NT2/D1 (cell line): ENCODE results near the gene PPM1B.

Experiments used
- DNase-seq: peaks from one replicate; pipeline ENCODE4 v3.0.0-alpha.2; 2011; ENCODE audit warnings: low read depth, low spot score
- H3K27me3 ChIP-seq: 2 replicates; pipeline ENCODE4 v1.6.0; 2011; ENCODE audit warnings: mild to moderate bottlenecking; ENCODE audit not compliant: insufficient read length, insufficient read depth
- H3K36me3 ChIP-seq: 2 replicates; pipeline ENCODE4 v1.6.1; 2011; ENCODE audit warnings: mild to moderate bottlenecking, low read length, mixed read lengths; ENCODE audit not compliant: insufficient read depth, insufficient read length
- H3K4me1 ChIP-seq: 2 replicates; pipeline ENCODE4 v1.5.1; 2011; ENCODE audit not compliant: insufficient read depth, insufficient read length
- H3K4me3 ChIP-seq: 2 replicates; pipeline ENCODE4 v1.5.1; 2011; ENCODE audit warnings: low read depth; ENCODE audit not compliant: insufficient read length
- H3K9ac ChIP-seq: 2 replicates; pipeline ENCODE4 v1.6.0; 2011; ENCODE audit warnings: low read depth; ENCODE audit not compliant: insufficient read length
- H3K9me3 ChIP-seq: 2 replicates; pipeline ENCODE4 v1.5.1; 2011; ENCODE audit warnings: mild to moderate bottlenecking, low read length; ENCODE audit not compliant: insufficient read depth
- SUZ12 ChIP-seq: IDR thresholded peaks from 2 replicates; pipeline ENCODE4 v1.6.1; 2011; ENCODE audit not compliant: insufficient read length, insufficient read depth; ENCODE audit errors: extremely low read depth
- YY1 ChIP-seq: IDR thresholded peaks from 2 replicates; pipeline ENCODE4 v1.6.1; 2011; ENCODE audit not compliant: insufficient read length, insufficient read depth
- ZNF274 ChIP-seq: IDR thresholded peaks from 2 replicates; pipeline ENCODE4 v1.6.1; 2011; ENCODE audit warnings: mild to moderate bottlenecking, low read depth, low read length

The PPM1B gene

DNA sequence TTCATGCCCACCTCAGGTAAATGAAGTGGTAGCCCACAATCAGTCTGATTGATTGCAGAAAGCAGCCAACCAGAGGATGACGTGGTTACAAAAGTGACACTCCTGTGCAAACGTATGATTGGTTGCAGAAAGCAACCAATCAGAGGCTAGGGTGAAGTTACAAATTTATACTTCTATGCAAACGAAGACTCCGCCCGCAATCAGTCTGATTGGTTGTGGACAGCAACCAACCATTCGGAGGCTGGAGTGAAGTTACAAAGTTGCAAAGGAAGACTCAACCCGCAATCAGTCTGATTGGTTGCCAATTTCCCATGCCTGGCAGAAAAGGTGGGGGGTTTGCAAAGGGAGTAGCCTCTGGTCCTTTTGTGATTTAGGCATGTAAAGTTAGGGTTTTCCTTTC, 102.6 kb downstream of the PPM1B start:
- Histone ChIP-seq H3K4me3 (no peak overlapping the region), H3K4me1 (no peaks in the 10 kb centered on the region), H3K27me3 (no peaks in the 10 kb centered on the region), H3K36me3 (no peaks in the 10 kb centered on the region), H3K9me3 (no peaks in the 10 kb centered on the region), H3K9ac (no peak overlapping the region)
- no peak for DNase-seq
- TF ChIP-seq ZNF274, result no peak
- no peak for TF ChIP-seq SUZ12
- no peak for TF ChIP-seq YY1

DNA sequence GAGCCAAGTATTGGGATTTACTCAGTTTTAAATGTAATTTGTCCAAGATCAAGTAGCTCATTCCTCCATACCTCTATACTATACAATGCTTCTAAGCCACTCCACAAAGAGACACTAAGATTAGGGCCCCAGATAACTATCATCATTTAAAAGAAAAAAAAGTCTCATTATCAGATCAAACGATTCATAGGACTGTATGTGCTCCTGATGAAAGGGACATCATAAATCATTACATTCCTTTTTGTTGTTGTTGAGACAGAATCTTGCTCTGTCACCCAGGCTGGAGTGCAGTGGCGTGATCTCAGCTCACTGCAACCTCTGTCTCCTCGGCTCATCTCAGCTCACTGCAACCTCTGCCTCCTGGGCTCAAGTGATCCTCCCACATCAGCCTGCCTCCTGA, 104.4 kb downstream of the PPM1B start:
- TF ChIP-seq ZNF274 (no peak), YY1 (no peak), SUZ12 (no peak)
- no peak for DNase-seq
- Histone ChIP-seq H3K4me3 (no peak overlapping the region), H3K9me3 (no peaks in the 10 kb centered on the region), H3K9ac (no peak overlapping the region), H3K4me1 (no peaks in the 10 kb centered on the region), H3K27me3 (no peaks in the 10 kb centered on the region), H3K36me3 (no peaks in the 10 kb centered on the region)

DNA sequence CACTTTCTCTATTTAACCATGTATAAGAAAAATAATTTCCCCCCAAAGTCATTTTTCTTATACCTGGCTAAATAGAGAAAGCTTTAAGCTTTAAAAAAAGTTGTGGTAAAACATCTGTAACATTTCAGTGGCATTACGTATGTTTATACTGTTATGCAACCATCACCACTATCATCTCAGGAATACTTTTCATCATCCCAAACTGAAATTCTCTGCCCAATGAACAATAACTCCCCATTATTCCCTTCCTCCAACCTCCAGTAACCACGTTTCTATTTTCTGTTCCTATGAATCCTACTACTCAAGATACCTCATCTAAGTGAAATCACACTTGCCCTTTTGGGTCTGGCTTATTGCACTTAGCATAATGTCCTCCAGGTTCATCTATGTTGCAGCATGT, 104.9 kb downstream of the PPM1B start:
- Histone ChIP-seq H3K27me3 (no peaks in the 10 kb centered on the region), H3K36me3 (no peaks in the 10 kb centered on the region), H3K4me3 (no peak overlapping the region), H3K4me1 (no peaks in the 10 kb centered on the region), H3K9ac (no peak overlapping the region), H3K9me3 (no peaks in the 10 kb centered on the region)
- DNase-seq, result no peak
- no peak for TF ChIP-seq ZNF274
- no peak for TF ChIP-seq YY1
- no peak for TF ChIP-seq SUZ12

DNA sequence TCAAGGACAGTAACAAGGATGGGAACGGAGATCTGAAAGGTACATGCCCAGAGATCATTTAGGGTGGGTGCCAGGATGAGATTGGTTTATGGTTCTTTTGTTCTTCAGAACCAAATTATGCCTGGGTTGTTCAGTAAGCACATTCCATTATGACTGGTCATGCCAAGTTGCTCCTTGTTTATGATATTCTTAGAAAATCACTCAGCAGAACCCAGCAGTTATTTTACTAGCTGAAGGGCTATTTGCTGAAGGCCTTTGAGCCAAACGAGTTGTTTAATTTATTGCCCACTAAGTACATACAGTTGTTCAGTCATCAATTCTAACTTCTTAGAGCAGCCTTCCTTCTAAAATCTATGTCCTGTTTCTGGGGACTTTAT, 107.2 kb downstream of the PPM1B start:
- TF ChIP-seq YY1 (no peak), ZNF274 (no peak), SUZ12 (no peak)
- no peaks in the 10 kb centered on the region for H3K9me3 ChIP-seq
- H3K9ac ChIP-seq, result no peak overlapping the region
- no peaks in the 10 kb centered on the region for H3K4me1 ChIP-seq
- no peak overlapping the region for H3K4me3 ChIP-seq
- no peaks in the 10 kb centered on the region for H3K36me3 ChIP-seq
- DNase-seq, result no peak
- H3K27me3 ChIP-seq, result no peaks in the 10 kb centered on the region

DNA sequence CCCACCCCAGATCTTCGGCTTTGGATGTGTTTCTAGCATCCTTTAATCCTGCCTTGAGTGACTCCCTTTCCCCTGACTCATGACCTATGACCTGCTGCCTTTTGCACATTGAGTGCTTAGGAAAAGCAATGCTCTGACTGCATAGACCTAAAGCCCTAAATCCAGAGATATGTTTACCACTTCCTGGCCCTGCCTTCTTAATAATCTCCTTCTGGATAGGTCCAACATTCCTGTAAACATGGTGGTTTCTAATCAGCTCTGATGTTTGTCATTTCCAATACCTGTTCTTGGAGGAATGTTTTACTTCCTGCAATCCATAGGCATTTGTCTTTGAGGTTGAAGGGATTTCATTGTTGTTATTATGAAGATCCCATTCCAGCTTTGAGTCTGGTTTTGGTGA, 108.9 kb downstream of the PPM1B start:
- no peaks in the 10 kb centered on the region for H3K9me3 ChIP-seq
- no peak for DNase-seq

DNA sequence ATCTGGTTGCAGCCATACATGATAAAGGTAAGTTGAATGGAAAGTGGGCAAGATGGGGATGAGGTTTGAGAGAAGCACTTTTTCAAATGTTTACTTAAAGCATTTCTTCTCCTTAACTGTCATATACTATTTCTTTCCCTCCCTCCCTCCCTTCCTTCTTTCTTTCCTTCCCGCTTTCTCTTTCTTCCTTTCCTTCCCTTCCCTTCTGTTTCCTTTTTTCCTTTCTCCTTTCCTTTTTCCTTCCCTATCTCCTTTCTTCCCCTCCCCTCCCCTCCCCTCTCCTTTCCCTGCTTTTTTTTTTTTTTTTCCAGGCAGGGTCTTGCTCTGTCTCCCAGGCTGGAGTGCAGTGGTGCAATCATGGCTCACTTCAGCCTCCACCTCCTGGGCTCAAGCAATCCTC, 112.2 kb downstream of the PPM1B start:
- TF ChIP-seq ZNF274 (no peak), SUZ12 (no peak), YY1 (no peak)
- no peaks in the 10 kb centered on the region for H3K4me1 ChIP-seq
- H3K36me3 ChIP-seq, result no peaks in the 10 kb centered on the region
- H3K4me3 ChIP-seq, result no peak overlapping the region
- no peak overlapping the region for H3K9ac ChIP-seq
- H3K9me3 ChIP-seq, result no peaks in the 10 kb centered on the region
- DNase-seq, result no peak
- no peaks in the 10 kb centered on the region for H3K27me3 ChIP-seq

More for the DNA sequence above, 108.9 kb downstream of the PPM1B start:
- H3K9ac ChIP-seq, result no peak overlapping the region
- no peak for TF ChIP-seq SUZ12
- no peak for TF ChIP-seq ZNF274
- TF ChIP-seq YY1, result no peak
- H3K4me3 ChIP-seq, result no peak overlapping the region
- no peaks in the 10 kb centered on the region for H3K4me1 ChIP-seq
- H3K27me3 ChIP-seq, result no peaks in the 10 kb centered on the region
- H3K36me3 ChIP-seq, result no peaks in the 10 kb centered on the region
